Hematopoietic multipotent progenitor cell treated with erythropoietin and hydrocortisone succinate and interleukin-3 and kit ligand, for 17 days (in vitro differentiated cells): Measurements from ENCODE around the gene HMOX1.
A peak's percentile ranks its signal among the peaks of the same experiment; 100 is the strongest.
"Not testable (repeated sequence)": the region's sequence is repeated elsewhere in the genome, so short reads cannot be mapped to it uniquely, and the experiment has no call there.

Source experiments
- DNase-seq: peaks from one replicate; pipeline ENCODE4 v3.0.0-alpha.2; 2015; ENCODE audit warnings: low spot score

Gene HMOX1

DNA sequence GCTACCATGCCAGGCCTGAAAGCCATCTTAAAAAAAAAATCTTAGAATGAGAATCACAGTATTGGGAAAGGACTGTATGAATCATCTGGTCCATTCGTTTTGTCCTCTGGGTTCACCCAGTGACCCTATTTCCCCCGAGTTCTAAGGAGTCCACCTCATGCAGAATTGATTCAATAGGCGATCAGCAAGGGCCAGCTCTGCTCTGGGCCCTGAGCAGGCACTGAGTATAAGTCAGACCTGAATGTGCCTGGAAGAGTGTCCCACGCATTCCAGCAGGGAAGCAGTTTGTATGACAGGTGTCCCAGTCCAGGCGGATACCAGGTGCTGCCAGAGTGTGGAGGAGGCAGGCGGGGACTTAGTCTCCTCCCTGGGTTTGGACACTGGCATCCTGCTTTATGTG is 883 bp upstream of the HMOX1 start:
- peak; percentile 45 for DNase-seq

DNA sequence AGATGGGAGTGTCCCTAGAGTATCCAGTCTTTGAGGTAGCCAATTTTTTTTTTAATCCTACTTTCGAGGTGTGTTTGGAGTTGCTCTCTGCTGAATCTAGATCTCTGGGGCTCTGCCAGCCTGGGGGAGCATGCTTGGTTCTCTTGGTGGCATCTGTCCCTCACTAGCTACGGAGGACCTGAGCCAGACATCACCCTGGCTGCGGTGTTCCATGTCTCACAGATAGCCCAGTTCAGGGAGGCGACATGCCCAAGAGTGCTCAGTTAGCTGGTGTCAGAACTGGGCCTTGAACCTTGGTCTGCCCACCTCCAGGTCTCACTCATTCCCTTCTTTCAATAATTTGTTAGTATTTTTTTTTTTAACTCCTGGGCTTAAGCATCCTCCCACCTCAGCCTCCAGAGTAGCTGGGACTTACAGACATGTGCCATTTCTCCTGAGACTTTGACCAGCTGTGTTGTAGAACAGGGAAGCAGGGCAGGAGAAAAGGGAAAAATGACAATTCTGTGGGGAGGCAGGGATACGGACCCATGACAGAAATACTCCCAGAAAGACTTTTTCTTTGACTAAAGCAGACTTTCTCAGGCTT is 621 bp downstream of the HMOX1 start:
- no peak for DNase-seq

GRCh38 chr22:35383679-35384071 is 2.8 kb downstream of the HMOX1 start:
- no peak for DNase-seq

DNA sequence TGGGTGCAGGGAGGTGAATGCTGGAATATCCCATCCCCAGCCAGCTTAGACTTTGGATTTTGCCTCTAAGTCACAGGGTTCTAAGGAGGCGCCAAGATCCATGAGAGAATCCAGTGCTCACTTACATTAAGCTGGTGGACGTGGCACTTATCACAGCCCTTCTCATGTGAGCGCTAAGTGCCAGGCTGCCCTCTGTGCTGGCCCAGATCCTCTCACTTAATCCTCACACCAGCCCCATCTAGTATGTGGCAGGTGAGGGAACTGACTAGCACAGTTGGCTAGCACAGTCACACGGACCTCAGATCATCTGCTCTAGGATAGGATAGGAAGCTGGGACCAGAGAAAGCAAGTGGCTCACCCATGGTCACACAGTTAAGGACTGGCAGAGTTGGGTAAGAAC is 3.6 kb downstream of the HMOX1 start:
- DNase-seq: peak; percentile 44

DNA sequence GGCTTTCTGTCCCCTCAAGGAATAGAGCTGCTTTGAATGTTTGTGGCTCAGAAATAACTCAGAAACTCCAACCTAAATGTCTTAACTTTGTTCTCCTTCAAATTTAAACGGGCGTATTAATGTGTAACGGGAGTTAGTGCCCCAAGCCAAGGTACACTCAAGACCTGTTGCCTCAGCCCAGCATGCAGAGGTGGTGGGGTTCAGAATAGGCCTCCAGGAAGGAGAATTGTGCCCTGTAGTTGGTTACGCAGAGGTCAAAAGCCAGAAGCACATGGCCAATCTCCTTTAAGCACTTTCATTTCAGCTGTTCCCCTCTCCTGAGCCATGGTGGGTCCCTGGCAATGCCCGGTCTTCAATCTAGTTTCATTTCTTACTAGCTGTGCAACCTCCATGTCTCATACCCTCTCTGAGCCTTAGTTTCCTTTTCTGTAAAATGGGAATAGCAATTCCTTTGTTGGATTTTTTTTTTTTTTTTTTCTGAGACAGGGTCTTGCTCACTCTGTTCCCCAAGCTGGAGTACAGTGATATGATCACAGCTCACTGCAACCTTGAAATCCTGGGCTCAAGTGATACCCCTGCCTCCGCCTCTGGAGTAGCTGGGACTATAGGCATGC is 4.2 kb downstream of the HMOX1 start:
- DNase-seq: no peak

DNA sequence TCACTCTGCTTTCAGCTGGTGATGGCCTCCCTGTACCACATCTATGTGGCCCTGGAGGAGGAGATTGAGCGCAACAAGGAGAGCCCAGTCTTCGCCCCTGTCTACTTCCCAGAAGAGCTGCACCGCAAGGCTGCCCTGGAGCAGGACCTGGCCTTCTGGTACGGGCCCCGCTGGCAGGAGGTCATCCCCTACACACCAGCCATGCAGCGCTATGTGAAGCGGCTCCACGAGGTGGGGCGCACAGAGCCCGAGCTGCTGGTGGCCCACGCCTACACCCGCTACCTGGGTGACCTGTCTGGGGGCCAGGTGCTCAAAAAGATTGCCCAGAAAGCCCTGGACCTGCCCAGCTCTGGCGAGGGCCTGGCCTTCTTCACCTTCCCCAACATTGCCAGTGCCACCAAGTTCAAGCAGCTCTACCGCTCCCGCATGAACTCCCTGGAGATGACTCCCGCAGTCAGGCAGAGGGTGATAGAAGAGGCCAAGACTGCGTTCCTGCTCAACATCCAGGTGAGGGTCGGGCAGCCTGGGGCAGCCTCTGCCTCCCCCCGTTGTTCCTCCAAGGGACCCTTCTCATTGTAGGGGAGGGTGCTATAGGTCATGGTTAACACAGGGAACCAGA is 5.9 kb downstream of the HMOX1 start:
- DNase-seq: no peak

DNA sequence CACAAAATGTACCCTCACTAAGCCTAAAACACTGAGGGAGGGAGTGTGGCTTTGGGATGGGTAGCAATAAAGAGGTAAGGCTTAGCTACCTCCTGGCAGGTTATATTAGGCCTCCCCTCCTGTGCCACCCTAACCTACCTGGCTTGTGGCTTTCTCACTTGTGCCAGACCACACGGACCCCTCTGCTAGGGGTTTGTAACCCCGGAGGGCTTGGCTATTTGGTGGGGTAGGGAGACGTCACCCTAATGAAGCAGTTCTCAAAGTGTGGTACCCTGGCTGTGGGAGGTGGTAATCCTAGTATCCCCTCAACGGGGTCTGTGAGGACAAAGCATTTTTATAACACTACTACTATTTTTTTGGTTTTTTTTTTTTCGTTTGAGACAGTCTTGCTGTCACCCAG is 10.0 kb downstream of the HMOX1 start:
- no peak for DNase-seq

- DNase-seq: no peak
Measured at GRCh38 chr22:35392357-35392756, 11.5 kb downstream of the HMOX1 start.

DNA sequence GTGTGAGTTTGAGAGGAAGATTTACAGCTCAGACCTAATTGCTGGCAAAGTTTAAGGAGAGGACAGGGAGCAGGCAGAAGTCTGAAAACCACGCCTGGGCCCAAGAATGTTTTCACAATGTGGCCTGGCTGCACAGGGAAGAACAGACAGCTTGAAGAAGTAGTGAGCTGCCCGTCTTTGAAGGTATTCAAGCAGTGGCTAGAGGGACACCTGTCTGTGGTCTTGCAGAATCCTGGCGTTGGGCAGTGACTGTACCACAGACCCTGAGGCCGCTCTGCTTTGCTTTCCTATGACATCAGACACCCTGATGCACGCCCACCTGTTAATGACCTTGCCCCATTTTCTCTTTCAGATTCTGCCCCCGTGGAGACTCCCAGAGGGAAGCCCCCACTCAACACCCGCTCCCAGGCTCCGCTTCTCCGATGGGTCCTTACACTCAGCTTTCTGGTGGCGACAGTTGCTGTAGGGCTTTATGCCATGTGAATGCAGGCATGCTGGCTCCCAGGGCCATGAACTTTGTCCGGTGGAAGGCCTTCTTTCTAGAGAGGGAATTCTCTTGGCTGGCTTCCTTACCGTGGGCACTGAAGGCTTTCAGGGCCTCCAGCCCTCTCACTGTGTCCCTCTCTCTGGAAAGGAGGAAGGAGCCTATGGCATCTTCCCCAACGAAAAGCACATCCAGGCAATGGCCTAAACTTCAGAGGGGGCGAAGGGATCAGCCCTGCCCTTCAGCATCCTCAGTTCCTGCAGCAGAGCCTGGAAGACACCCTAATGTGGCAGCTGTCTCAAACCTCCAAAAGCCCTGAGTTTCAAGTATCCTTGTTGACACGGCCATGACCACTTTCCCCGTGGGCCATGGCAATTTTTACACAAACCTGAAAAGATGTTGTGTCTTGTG is 12.5 kb downstream of the HMOX1 start:
- no peak for DNase-seq

GRCh38 chr22:35394011-35394312 is 13.1 kb downstream of the HMOX1 start:
- no peak for DNase-seq

DNA sequence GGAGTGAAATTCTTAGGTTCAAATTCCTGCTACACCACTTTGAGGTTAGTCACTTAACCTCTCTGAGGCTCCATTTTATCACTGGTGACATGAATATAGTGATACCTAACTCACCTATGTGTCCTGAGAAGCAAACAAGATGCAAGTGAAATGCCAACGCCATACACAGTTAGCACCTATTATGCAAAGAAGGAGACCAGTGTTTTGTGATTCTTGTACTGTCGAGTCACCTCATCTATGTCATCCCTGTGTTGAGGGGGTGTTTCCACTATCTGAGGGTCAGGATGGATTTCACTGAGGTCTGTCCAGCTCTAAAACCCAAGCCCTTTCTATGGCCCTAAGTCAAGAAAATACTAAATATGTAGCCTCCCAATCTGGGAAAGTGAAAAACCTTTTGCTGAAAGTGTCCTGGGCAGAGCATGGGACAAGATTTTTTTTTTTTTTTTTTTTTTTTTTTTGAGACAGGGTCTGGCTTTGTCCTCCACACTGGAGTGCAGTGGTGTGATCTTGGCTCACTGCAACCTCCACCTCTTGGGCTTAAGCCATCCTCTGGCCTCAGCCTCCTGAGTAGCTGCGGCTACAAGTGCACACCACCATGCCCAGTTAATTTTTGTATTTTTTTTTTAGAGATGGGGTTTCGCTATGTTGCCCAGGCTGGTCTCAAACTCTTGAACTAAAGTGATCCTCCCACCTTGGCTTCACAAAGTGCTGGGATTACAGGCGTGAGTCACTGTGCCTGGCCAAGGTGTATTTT is 14.1 kb downstream of the HMOX1 start:
- no peak for DNase-seq

DNA sequence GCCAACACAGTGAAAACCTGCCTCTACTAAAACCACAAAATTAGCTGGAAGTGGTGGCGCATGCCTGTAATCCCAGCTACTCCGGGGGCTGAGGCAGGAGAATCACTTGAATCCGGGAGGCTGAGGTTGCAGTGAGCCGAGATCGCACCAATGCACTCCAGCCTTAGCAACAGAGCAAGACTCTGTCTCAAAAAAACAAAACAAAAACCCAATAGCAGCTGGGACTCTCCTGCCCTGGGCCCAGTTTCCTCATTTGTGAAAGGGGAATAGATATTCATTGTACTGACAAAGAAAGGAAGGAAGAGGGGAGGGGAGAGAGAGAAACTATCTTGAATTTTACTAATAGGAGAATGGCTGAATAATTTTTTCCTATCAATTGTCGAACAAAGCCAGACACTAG is 15.7 kb downstream of the HMOX1 start:
- DNase-seq: not testable (repeated sequence)

DNA sequence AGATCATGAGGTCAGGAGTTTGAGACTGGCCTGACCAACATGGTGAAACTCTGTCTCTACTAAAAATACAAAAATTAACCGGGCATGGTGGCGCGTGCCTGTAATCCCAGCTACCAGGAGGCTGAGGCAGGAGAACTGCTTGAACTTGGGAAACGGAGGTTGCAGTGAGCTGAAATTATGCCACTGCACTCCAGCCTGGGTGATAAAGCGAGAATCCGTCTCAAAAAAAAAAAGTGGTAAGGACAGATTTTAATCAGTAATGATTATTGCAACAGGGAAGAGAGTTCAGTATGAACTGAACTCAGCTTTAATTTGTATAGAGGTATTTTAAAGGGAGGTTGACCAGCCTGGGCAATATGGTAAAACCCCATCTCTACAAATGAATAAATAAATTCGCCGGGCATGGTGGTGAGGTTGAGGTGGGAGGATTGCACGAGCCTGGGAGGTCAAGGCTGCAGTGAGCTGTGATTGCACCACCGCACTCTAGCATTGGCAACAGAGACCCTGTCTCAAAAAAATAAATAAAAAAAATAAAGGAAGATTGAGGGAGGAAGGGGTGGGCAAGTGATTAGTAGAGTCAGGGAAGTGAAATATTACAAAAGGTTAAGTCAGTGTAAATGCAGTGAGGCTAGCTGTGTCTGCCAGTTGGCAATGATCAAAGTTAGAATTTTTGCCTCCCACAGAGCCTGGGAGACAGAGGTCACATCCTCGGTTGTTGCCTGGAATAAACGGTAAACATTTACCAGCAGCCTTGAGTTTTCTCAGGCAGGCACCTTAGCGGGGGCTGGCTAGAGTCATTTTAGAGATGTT is 16.4 kb downstream of the HMOX1 start:
- DNase-seq: no peak

DNA sequence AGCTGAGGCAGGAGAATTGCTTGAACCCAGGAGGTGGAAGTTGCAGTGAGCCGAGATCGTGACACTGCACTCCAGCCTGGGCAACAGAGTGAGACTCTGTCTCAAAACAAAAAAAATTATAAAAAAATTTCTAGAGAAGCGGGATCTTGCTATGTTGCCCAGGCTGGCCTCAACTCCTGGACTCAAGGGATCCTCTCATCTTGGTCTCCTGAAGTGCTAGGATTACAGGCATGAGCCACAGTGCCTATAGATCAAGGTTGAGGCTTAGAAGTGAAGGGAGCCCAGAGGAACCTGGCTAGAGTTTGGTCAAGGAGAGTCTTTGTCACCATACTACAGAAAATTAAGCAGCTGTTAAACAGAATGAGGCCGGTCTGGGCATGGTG is 17.7 kb downstream of the HMOX1 start:
- no peak for DNase-seq

GRCh38 chr22:35399114-35399677 is 18.3 kb downstream of the HMOX1 start:
- DNase-seq: no peak

- peak; percentile 94 for DNase-seq
Measured at GRCh38 chr22:35399678-35400500, 19.0 kb downstream of the HMOX1 start, which contains the start of gene MCM5. Gene MCM5 (plus strand): TSS chr22:35400140. CDS start chr22:35400439, 299 bp downstream.

DNA sequence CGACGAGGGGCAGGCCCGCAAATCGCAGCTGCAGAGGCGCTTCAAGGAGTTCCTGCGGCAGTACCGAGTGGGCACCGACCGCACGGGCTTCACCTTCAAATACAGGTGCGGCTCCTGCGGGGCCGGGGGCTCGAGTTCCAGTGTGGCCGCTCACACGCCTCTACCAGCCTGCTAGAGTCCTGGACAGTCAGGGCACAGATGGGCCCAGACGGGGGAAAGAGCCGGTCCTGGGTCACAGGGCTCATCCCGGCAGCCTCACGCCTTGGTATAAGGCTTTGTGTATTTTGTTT is 19.6 kb downstream of the HMOX1 start:
- no peak for DNase-seq

- no peak for DNase-seq
Measured at GRCh38 chr22:35401863-35402262, 21.0 kb downstream of the HMOX1 start.

DNA sequence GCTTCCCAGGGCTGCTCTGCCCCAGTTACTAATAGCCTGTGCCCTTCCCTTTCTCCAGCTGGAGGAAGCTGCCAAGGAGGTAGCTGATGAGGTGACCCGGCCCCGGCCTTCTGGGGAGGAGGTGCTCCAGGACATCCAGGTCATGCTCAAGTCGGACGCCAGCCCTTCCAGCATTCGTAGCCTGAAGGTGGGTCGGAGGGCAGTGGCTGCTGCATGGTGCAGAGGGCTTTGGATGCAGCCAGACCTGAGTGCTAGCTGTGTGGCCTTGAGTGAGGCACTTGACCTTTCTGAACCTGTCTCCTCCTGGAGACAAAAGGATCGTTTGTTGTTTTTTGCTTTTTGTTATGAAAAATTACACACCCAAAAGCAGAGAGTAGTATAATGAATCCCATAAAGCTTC is 22.5 kb downstream of the HMOX1 start:
- no peak for DNase-seq

GRCh38 chr22:35404176-35404575 is 23.3 kb downstream of the HMOX1 start:
- DNase-seq: no peak
